DOHH2 (cell line): Measurements from ENCODE around the gene RAET1L.
A peak's percentile ranks its signal among the peaks of the same experiment; 100 is the strongest.
"Not testable (repeated sequence)": the region's sequence is repeated elsewhere in the genome, so short reads cannot be mapped to it uniquely, and the experiment has no call there.

Experiments used
- H3F3A ChIP-seq: fragments of 200-600 bp; sonication (generic), shearing (Covaris generic); 2 replicates; pipeline ENCODE4 v1.6.0; 2016; ENCODE audit warnings: antibody characterized with exemption, mild to moderate bottlenecking; ENCODE audit not compliant: control insufficient read depth, insufficient read depth
- H3K27ac ChIP-seq: fragments of 200-600 bp; sonication (generic); 2 replicates; pipeline ENCODE4 v1.5.1; 2014; ENCODE audit warnings: low read depth, mild to moderate bottlenecking, low read length, moderate library complexity
- H3K27me3 ChIP-seq: fragments of 200-600 bp; sonication (generic); 2 replicates; pipeline ENCODE4 v1.6.1; 2014; ENCODE audit warnings: mild to moderate bottlenecking, low read length, mixed read lengths; ENCODE audit not compliant: control insufficient read depth
- H3K36me3 ChIP-seq: fragments of 200-600 bp; sonication (generic); 2 replicates; pipeline ENCODE4 v1.6.1; 2014; ENCODE audit warnings: mild to moderate bottlenecking, low read length, moderate library complexity, mixed read lengths; ENCODE audit not compliant: control insufficient read depth
- H3K4me1 ChIP-seq: fragments of 200-600 bp; sonication (generic); 2 replicates; pipeline ENCODE4 v1.6.1; 2014; ENCODE audit warnings: mild to moderate bottlenecking, low read length, mixed read lengths; ENCODE audit not compliant: control insufficient read depth
- H3K4me2 ChIP-seq: fragments of 200-600 bp; sonication (generic); 2 replicates; pipeline ENCODE4 v1.6.0; 2014; ENCODE audit warnings: mild to moderate bottlenecking, low read length, moderate library complexity
- H3K4me3 ChIP-seq: fragments of 200-600 bp; sonication (generic); 2 replicates; pipeline ENCODE4 v1.5.1; 2014; ENCODE audit warnings: mild to moderate bottlenecking, low read length, mixed read lengths
- H3K79me2 ChIP-seq: fragments of 200-600 bp; sonication (generic); 2 replicates; pipeline ENCODE4 v1.6.1; 2014; ENCODE audit warnings: mild to moderate bottlenecking, low read length, mixed read lengths; ENCODE audit not compliant: control insufficient read depth
- H3K9me2 ChIP-seq: fragments of 200-600 bp; sonication (generic); replicated peaks from 2 replicates; pipeline ENCODE4 v1.6.1; 2014; ENCODE audit warnings: mild to moderate bottlenecking, low read length, mixed read lengths; ENCODE audit not compliant: control insufficient read depth
- H3K9me3 ChIP-seq: fragments of 200-600 bp; sonication (generic); 2 replicates; pipeline ENCODE4 v1.6.1; 2014; ENCODE audit warnings: antibody characterized with exemption, low read length, mixed read lengths; ENCODE audit not compliant: control insufficient read depth, insufficient read depth
- H4K20me1 ChIP-seq: fragments of 200-600 bp; sonication (generic); 2 replicates; pipeline ENCODE4 v1.6.0; 2014; ENCODE audit warnings: low read depth, mild to moderate bottlenecking, antibody characterized with exemption, low read length, moderate library complexity; ENCODE audit not compliant: control insufficient read depth, insufficient read depth
- EZH2phosphoT487 ChIP-seq: fragments of 200-600 bp; sonication (generic); IDR thresholded peaks from 2 replicates; pipeline ENCODE4 v1.6.1; 2017; ENCODE audit warnings: borderline replicate concordance, mild to moderate bottlenecking, antibody characterized with exemption, low read length, moderate library complexity, mixed read lengths
- TF ChIP-seq, protein P1 (sequence below): fragments of 200-600 bp; sonication (generic); IDR thresholded peaks from one replicate; pipeline ENCODE4 v1.5.1; 2014; ENCODE audit warnings: antibody characterized with exemption, mild to moderate bottlenecking, low read depth, low read length; ENCODE audit not compliant: poor library complexity, severe bottlenecking

Gene RAET1L

DNA sequence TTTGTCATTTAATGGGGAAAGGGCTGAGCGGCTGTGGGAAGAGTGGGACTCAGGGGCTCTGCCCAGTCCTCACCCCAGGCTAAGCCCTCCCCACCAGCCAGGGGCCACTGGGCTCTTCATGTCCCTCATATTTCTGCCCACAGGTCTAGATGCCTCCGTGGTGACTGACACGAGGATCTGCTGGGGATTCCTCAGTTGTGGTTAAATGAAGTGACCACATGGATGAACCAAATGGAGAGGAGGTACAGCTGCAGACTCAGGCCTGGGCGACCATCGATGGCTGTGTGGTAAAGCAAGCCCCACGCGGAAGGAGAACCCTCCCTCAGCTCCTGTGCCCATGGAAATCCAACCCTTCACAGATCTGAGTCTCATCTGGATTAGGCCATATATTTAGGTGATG is 29.4 kb downstream of the RAET1L start:
- H4K20me1 ChIP-seq = no peaks in the 10 kb centered on the region
- H3K4me2 ChIP-seq = no peak overlapping the region
- H3K4me3 ChIP-seq = no peak overlapping the region
- no peak for TF ChIP-seq EZH2phosphoT487
- TF ChIP-seq, protein P1, sequence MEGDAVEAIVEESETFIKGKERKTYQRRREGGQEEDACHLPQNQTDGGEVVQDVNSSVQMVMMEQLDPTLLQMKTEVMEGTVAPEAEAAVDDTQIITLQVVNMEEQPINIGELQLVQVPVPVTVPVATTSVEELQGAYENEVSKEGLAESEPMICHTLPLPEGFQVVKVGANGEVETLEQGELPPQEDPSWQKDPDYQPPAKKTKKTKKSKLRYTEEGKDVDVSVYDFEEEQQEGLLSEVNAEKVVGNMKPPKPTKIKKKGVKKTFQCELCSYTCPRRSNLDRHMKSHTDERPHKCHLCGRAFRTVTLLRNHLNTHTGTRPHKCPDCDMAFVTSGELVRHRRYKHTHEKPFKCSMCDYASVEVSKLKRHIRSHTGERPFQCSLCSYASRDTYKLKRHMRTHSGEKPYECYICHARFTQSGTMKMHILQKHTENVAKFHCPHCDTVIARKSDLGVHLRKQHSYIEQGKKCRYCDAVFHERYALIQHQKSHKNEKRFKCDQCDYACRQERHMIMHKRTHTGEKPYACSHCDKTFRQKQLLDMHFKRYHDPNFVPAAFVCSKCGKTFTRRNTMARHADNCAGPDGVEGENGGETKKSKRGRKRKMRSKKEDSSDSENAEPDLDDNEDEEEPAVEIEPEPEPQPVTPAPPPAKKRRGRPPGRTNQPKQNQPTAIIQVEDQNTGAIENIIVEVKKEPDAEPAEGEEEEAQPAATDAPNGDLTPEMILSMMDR = no peak
- no peaks in the 10 kb centered on the region for H3F3A ChIP-seq
- H3K9me2 ChIP-seq = no peaks in the 10 kb centered on the region
- no peaks in the 10 kb centered on the region for H3K9me3 ChIP-seq
- peaks cover 9% of the 10 kb centered on the region for H3K4me1 ChIP-seq
- H3K36me3 ChIP-seq = no peaks in the 10 kb centered on the region
- H3K79me2 ChIP-seq = no peaks in the 10 kb centered on the region
- H3K27me3 ChIP-seq = peaks cover 30% of the 10 kb centered on the region
- H3K27ac ChIP-seq = no peak overlapping the region

DNA sequence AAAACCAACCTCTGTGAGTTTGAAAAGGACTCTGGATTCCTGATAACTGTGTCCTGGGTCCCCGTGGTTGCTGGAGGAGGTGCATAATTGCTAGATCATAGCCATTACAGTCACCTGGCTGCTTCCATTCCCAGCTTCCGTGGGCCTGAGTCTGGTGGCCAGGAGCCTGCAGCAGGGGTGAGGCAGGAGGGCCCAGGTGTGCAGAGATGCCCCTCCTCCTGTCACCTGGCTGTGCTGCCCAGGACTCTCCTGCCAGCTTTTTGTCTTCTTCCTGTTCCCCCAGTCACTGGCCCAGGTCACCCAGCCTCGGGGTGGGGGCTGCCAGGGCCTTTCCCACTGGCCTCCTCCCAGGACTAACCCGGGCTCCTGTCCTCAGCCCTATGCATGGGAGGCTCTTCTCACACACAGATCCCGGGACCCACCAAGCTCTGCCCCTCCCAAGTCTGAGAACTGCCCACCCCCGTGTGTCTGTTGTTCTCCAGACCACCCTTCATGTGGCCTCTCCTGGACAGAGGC is 30.0 kb downstream of the RAET1L start:
- H3K27ac ChIP-seq = no peak overlapping the region
- no peak overlapping the region for H3K4me3 ChIP-seq
- H3K9me3 ChIP-seq = no peaks in the 10 kb centered on the region
- H3F3A ChIP-seq = no peaks in the 10 kb centered on the region
- peaks cover 37% of the 10 kb centered on the region for H3K27me3 ChIP-seq
- no peaks in the 10 kb centered on the region for H3K9me2 ChIP-seq
- no peaks in the 10 kb centered on the region for H3K79me2 ChIP-seq
- no peaks in the 10 kb centered on the region for H4K20me1 ChIP-seq
- peaks cover 16% of the 10 kb centered on the region for H3K4me1 ChIP-seq
- H3K36me3 ChIP-seq = no peaks in the 10 kb centered on the region
- no peak overlapping the region for H3K4me2 ChIP-seq
- no peak for TF ChIP-seq EZH2phosphoT487
- TF ChIP-seq, protein P1 = no peak

DNA sequence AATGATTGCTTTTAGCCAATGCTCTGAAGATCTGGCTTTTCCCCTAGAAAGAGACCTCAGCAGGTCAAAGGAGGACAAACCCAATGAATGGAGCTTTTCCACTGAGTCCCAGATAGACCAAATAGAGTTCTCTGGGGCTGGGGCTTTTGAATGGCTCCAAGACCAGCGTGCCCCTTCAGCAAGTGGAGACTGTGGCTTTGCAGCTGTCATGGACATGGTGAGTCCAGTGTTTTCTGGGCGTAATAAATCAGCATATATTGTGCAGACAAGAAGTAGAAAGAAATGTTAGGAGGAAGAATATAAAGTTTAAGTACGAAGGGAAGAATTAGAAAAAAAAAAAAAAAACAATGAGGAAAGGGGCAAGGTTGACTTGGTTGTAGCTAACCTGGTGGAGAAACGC is 33.5 kb downstream of the RAET1L start:
- H3F3A ChIP-seq = no peaks in the 10 kb centered on the region
- no peaks in the 10 kb centered on the region for H3K36me3 ChIP-seq
- no peaks in the 10 kb centered on the region for H4K20me1 ChIP-seq
- H3K4me3 ChIP-seq = no peak overlapping the region
- H3K79me2 ChIP-seq = no peaks in the 10 kb centered on the region
- peak overlapping the region; percentile 82; the same call in 1 of the 2 replicates for H3K4me2 ChIP-seq
- peaks cover 66% of the 10 kb centered on the region for H3K27me3 ChIP-seq
- H3K4me1 ChIP-seq = peaks cover 21% of the 10 kb centered on the region
- H3K27ac ChIP-seq = no peak overlapping the region
- TF ChIP-seq EZH2phosphoT487 = no peak
- TF ChIP-seq, protein P1 = no peak
- H3K9me2 ChIP-seq = no peaks in the 10 kb centered on the region
- 0 out of 2 replicates have a peak, but pooled peaks cover 3% of the 10 kb centered on the region for H3K9me3 ChIP-seq

DNA sequence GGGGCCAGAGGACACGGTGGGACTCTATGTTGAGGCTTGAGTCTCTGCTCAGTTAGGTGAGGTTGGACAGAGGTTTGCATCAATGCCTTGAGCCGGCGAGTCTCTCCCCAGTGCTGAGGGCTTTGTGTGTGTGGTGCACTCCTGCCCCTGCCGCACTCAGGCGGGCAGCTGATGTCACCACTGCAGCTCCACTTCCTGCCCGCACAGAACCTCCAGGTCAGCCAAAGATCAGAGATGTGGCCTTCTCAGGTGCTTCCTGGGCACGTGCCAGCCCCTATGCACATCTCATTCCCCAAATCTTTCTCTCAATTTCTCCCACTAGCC is 33.9 kb downstream of the RAET1L start:
- H3K9me2 ChIP-seq, H3K9me3 ChIP-seq, H3K79me2 ChIP-seq, H3K27ac ChIP-seq, H4K20me1 ChIP-seq, H3K36me3 ChIP-seq, H3F3A ChIP-seq: not testable (repeated sequence)
- 0 out of 2 replicates have a peak overlapping the region, but pooled peaks have one; percentile 67 for H3K4me3 ChIP-seq
- peaks cover 21% of the 10 kb centered on the region for H3K4me1 ChIP-seq
- H3K4me2 ChIP-seq = peak overlapping the region; percentile 82
- H3K27me3 ChIP-seq = peaks cover 70% of the 10 kb centered on the region
